Heart left ventricle (tissue), 16 donors: ENCODE data around the gene CPNE4. TPM values are rescaled to one million over a fixed set of nuclear protein-coding genes. Genes with fewer than 3 reads are reported as not detected.

Experiments used
- ATAC-seq, 4 donors: fragments of 200-7000 bp; cut with Tn5 transposase; one replicate each; pipeline ENCODE4 v1.9.1; 2020 to 2022; ENCODE audit warnings: moderate library complexity in 4 of 4, mild to moderate bottlenecking in 3 of 4, moderate number of reproducible peaks in 1 of 4
- DNase-seq, 5 donors: peaks; one replicate each; pipeline ENCODE4 v3.0.0-alpha.2; 2020
- H3K27ac ChIP-seq, 12 donors: fragments of 200-600 bp; sonication (generic) in 4 of 12; one replicate each; pipeline versions ENCODE4 v1.5.0 to v1.8.0; 2016 to 2022; ENCODE audit warnings: mild to moderate bottlenecking in 2 of 12
- H3K27me3 ChIP-seq, 9 donors: fragments of 200-600 bp; sonication (generic) in 2 of 9; one replicate each; pipeline versions ENCODE4 v1.5.1 to v1.8.0; 2016 to 2022; ENCODE audit warnings: mild to moderate bottlenecking in 3 of 9
- H3K36me3 ChIP-seq, 9 donors: fragments of 200-600 bp; sonication (generic) in 2 of 9; one replicate each; pipeline versions ENCODE4 v1.5.0 to v1.8.0; 2018 to 2022; ENCODE audit warnings: mild to moderate bottlenecking in 2 of 9
- H3K4me1 ChIP-seq, 12 donors: fragments of 200-600 bp; sonication (generic) in 4 of 12; one replicate each; pipeline versions ENCODE4 v1.5.0 to v1.8.0; 2016 to 2022; ENCODE audit warnings: mild to moderate bottlenecking in 3 of 12
- H3K4me3 ChIP-seq, 12 donors: fragments of 200-600 bp; sonication (generic) in 4 of 12; one replicate each; pipeline versions ENCODE4 v1.5.0 to v1.8.0; 2017 to 2022; ENCODE audit warnings: mild to moderate bottlenecking in 9 of 12, moderate library complexity in 4 of 12
- H3K9me3 ChIP-seq, 12 donors: fragments of 200-600 bp; sonication (generic) in 4 of 12; one replicate each; pipeline versions ENCODE4 v1.5.0 to v1.8.0; 2016 to 2022; ENCODE audit warnings: mild to moderate bottlenecking in 1 of 12
- POLR2A ChIP-seq, 2 donors: fragments of 450-650 bp; IDR thresholded peaks; one replicate each; pipeline ENCODE4 v1.6.1; 2017; ENCODE audit warnings: antibody characterized with exemption in 2 of 2, mild to moderate bottlenecking in 2 of 2, moderate library complexity in 2 of 2
- WGBS, 4 donors: extraction: QIAGEN DNeasy Blood & Tissue Kit in 2 of 4; methylation state at CpG; one replicate each; pipeline versions ENCODE4 v1.1.5 to v1.1.7; 2013 to 2018; 5-methylcytosine and 5-hydroxymethylcytosine counted together
- intact Hi-C, 10 donors: fragments of 100-400 bp; cut with DNase I; formaldehyde crosslinking; loops; one replicate each; pipeline versions ENCODE4 v1.11.1 to v1.14.2; 2022
- polyA plus RNA-seq, 2 donors: library from polyadenylated mRNA; stranded (reverse); fragments of 200-250 nt; gene quantifications; one replicate each; pipeline ENCODE4 v1.2.3, GENCODE V29; 2013
- total RNA-seq, 9 donors: library from RNA; depleted of rRNA in 2 of 9; stranded (reverse); fragments of >200 nt in 2 of 9; fragmentation: NEBNext Ultra II Directional in 3 of 9; extraction: Animal tissue kit (Norgen Biotek cat#: 25700) in 3 of 9; gene quantifications; one replicate each; pipeline versions ENCODE4 v1.1.0 to v1.2.4, GENCODE V29; 2016 to 2023
- TF ChIP-seq, protein P1 (sequence below), 12 donors: fragments of 200-600 bp; sonication (generic) in 4 of 12; IDR thresholded peaks; one replicate each; pipeline versions ENCODE4 v1.5.0 to v1.8.0; 2018 to 2022; ENCODE audit warnings: antibody characterized with exemption in 12 of 12, mild to moderate bottlenecking in 5 of 12
- donor health status: ischemic (EF 13 %, LVEDD 7.1; RV severe dilation, severe dysfunction).
- donor health status: healthy with polysubstance abuse.
- donor health status: DM: no; HTN: yes; CAD: no.
- donor health status: DM: no; HTN: no; CAD: no.
- donor health status: ischemic (EF 25% LVEDD 6.9; RV normal size, moderate dysfunction).
- donor health status: ischemic (EF 25% LVEDD 5.7; RV mildly dilated, moderate dysfunction).
- donor health status: healthy.
- donor health status: DM: yes; HTN: yes; CAD: no.
- donor health status: ischemic (EF 35%, LVEDD 5.7; RV mildly dilated, moderate dysfunction).
- donor health status: nonischemic (EF 11% LVEDD 7.7; RV severe dilation, severe dysfunction).
- donor health status: DM: yes; HTN: yes; CAD: no.
- donor health status: PGD.
- donor health status: ischemic (EF 29% LVEDD 5.4; RV normal size, mild dysfunction).
- donor health status: nonischemic (EF 23%, LVEDD 6.1; RV moderate dilation, normal function).

CPNE4 gene
- total and polyA plus RNA-seq, 11 donors, result 1.7 to 99.7 (median 24.9) TPM

DNA sequence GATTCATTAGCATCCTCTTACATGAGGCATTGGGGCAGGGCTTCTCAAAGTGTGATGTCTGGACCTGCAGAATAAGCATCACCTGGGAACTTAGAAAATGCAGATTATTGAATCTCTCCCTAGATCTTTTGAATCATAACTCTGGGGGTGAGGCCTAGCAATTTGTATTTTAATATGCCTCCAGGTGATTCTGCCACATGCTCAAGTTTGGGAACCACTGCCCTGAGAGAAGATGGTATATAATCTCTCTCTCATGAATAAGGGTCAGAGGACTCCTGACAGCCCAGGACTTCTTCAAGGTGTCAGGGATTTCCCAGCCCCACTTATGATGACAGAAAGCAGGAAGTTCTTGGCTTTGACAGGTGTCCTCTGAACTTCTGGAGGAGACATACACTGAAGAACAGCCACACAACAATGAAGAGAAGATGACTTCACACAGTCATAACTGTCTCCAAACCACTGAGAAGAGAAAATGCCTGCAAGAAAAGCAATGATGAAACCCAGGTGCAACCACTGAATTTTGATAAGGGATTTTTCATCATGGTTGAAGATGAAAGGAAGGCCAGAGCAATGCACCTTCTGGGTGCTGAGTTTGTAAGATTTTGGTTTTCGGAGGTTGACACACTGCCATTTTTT, 320.1 kb downstream of the CPNE4 start:
- H3K9me3 ChIP-seq, result no peaks in the 10 kb centered on the region
- no peaks in the 10 kb centered on the region for H3K27me3 ChIP-seq
- no peak overlapping the region for H3K4me3 ChIP-seq
- no peak for DNase-seq
- no peak for ATAC-seq
- no peaks in the 10 kb centered on the region for H3K36me3 ChIP-seq
- 82 to 97% (median 96%) methylated on average over 1 of the region's 1 CpG for WGBS, 4 donors
- no peak overlapping the region for H3K27ac ChIP-seq
- no peaks in the 10 kb centered on the region for H3K4me1 ChIP-seq
- intact Hi-C loops, result no loop called here
- no peak for TF ChIP-seq POLR2A (IDR thresholded peaks at IDR 0.05)
- TF ChIP-seq, protein P1, sequence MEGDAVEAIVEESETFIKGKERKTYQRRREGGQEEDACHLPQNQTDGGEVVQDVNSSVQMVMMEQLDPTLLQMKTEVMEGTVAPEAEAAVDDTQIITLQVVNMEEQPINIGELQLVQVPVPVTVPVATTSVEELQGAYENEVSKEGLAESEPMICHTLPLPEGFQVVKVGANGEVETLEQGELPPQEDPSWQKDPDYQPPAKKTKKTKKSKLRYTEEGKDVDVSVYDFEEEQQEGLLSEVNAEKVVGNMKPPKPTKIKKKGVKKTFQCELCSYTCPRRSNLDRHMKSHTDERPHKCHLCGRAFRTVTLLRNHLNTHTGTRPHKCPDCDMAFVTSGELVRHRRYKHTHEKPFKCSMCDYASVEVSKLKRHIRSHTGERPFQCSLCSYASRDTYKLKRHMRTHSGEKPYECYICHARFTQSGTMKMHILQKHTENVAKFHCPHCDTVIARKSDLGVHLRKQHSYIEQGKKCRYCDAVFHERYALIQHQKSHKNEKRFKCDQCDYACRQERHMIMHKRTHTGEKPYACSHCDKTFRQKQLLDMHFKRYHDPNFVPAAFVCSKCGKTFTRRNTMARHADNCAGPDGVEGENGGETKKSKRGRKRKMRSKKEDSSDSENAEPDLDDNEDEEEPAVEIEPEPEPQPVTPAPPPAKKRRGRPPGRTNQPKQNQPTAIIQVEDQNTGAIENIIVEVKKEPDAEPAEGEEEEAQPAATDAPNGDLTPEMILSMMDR (IDR thresholded peaks at IDR 0.05), result no peak

DNA sequence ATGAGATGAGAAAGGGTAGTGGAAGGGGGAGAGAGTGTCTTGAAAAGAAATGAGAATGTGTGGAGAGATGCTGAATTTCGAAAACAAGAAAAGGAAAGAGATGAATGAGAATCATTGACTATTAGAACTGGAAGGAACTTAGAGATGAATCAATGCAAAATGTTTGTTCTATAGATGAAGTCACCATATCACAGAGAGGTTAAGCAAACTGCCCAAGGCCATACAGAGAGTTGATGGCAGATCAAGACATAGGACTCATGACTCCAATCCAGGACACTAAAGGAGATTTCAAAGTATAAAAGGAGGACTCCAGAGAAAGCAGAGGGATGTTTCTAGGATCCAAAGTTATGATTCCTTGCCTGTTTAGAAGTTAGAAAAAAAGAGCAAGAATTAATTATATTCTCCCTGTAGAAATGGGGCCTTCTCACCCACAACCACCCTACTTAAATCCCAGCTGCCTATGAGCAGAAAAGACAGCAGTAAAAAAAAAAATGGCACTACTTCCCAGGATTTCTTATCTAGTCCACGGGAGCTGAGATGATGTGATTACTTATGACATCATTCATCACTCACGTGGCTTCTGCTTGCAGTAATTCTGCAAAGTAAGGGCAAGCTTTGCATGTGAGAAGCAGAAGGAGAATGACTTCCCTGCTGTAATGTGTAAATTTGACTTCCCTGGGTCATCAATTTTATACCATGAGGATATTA, 321.2 kb downstream of the CPNE4 start:
- WGBS, 4 donors, result 49 to 66% (median 65%) methylated on average over 3 of the region's 3 CpGs
- Histone ChIP-seq H3K9me3 (no peaks in the 10 kb centered on the region), H3K4me3 (no peak overlapping the region), H3K4me1 (no peaks in the 10 kb centered on the region), H3K27ac (no peak overlapping the region), H3K36me3 (no peaks in the 10 kb centered on the region), H3K27me3 (no peaks in the 10 kb centered on the region)
- intact Hi-C loops, result no loop called here
- no peak for ATAC-seq
- TF ChIP-seq POLR2A (IDR thresholded peaks at IDR 0.05), result no peak
- TF ChIP-seq, protein P1 (IDR thresholded peaks at IDR 0.05), result no peak
- DNase-seq, result no peak

DNA sequence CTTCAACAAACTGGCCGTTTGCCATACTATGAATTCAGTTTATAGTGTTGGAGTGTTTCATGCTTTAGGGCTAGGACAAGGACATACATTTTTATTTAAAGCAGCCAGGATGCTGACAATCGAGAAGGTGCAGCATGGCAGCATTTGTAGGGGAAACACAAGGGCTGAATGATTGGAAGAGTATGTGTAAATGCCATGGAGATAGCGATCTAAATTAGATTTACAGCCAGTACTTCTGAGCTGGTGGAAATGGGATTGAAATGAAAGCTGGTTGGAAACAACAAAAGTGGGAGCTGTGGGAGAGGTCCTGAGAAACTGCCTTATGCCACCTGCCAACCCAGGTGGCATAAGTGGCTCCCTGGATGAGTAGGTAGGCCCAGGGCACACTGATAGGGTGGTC, 322.2 kb downstream of the CPNE4 start:
- TF ChIP-seq, protein P1 (IDR thresholded peaks at IDR 0.05), result no peak
- no peak for TF ChIP-seq POLR2A (IDR thresholded peaks at IDR 0.05)
- intact Hi-C loops, result no loop called here
- no peak for ATAC-seq
- 62 to 72% (median 67%) methylated on average over 3 of the region's 3 CpGs for WGBS, 4 donors
- DNase-seq, result no peak
- no peaks in the 10 kb centered on the region for H3K36me3 ChIP-seq
- H3K27ac ChIP-seq, result no peak overlapping the region
- no peak overlapping the region for H3K4me3 ChIP-seq
- no peaks in the 10 kb centered on the region for H3K4me1 ChIP-seq
- H3K27me3 ChIP-seq, result no peaks in the 10 kb centered on the region
- no peaks in the 10 kb centered on the region for H3K9me3 ChIP-seq

DNA sequence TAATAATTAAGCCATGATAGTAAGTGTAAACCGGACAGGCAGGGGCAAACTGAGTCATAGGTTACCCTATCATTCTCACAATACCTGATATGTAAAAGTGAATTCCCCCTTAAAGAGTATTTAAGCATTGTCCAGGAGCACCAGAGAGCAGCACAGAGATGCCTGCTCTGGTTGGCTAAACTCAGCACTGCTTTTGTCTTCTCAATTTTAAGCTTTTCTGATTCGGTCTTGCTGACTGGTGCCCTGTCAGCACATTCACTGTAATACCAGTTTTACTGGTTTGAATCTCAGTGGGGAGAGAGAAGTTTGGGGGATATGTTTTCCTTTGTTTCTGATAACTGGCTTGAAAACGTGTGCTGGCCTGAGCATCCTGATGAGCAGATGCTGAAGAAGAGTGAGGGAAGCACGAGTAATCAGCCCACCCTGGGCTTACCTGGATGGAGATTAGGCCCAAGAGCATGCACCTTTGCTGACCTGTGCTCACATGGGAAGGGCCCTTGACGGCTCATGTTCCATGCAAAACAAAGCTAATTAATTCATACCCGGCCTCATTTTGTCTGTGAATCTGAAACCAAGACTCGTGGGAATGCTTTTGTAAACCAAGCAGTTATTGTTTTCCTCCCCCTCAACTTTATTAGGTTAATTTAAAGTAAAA, 323.6 kb downstream of the CPNE4 start:
- no peaks in the 10 kb centered on the region for H3K4me1 ChIP-seq
- TF ChIP-seq POLR2A (IDR thresholded peaks at IDR 0.05), result no peak
- TF ChIP-seq, protein P1 (IDR thresholded peaks at IDR 0.05), result no peak
- intact Hi-C loops, result no loop called here
- H3K27ac ChIP-seq, result no peak overlapping the region
- no peaks in the 10 kb centered on the region for H3K36me3 ChIP-seq
- no peaks in the 10 kb centered on the region for H3K9me3 ChIP-seq
- no peaks in the 10 kb centered on the region for H3K27me3 ChIP-seq
- 54 to 63% (median 59%) methylated on average over 7 of the region's 7 CpGs for WGBS, 4 donors
- DNase-seq (no peak), ATAC-seq (no peak)
- H3K4me3 ChIP-seq, result no peak overlapping the region
